Fibroblast of lung (primary cell): Measurements from ENCODE around the gene BUB1B. TPM values are rescaled to one million over a fixed set of nuclear protein-coding genes. Genes with fewer than 3 reads are reported as not detected.

Experiments used
- DNase-seq, 2 donors: peaks; one replicate each; pipeline versions ENCODE4 v3.0.0 to v3.0.0-alpha.2; 2010; ENCODE audit warnings: low read depth in 2 of 2
- H2AFZ ChIP-seq: 2 replicates; pipeline ENCODE4 v1.5.1; 2012; ENCODE audit warnings: low read length, control low read depth, inconsistent platforms
- H3K27ac ChIP-seq: 2 replicates; pipeline ENCODE4 v1.5.1; 2011; ENCODE audit warnings: low read length, control low read depth; ENCODE audit not compliant: insufficient read depth
- H3K27me3 ChIP-seq: 2 replicates; pipeline ENCODE4 v1.5.1; 2011; ENCODE audit warnings: mild to moderate bottlenecking, low read length; ENCODE audit not compliant: control insufficient read depth, insufficient read depth
- H3K36me3 ChIP-seq: 2 replicates; pipeline ENCODE4 v1.5.1; 2011; ENCODE audit warnings: low read length; ENCODE audit not compliant: control insufficient read depth, insufficient read depth
- H3K4me1 ChIP-seq: 2 replicates; pipeline ENCODE4 v1.5.1; 2011; ENCODE audit warnings: low read length; ENCODE audit not compliant: control insufficient read depth, insufficient read depth; ENCODE audit errors: extremely low read depth
- H3K4me2 ChIP-seq: 2 replicates; pipeline ENCODE4 v1.5.1; 2011; ENCODE audit warnings: low read length, control low read depth; ENCODE audit not compliant: insufficient read depth; ENCODE audit errors: extremely low read depth
- H3K4me3 ChIP-seq, 4 experiments: fragments of 200-600 bp in 1 of 4; sonication (generic) in 1 of 4; replicated peaks in 1 of 4; 2 replicates each; pipeline ENCODE4 v1.5.1; 2011 to 2016; ENCODE audit warnings: low read length in 4 of 4, low read depth in 3 of 4, mild to moderate bottlenecking in 3 of 4, control low read depth in 2 of 4, inconsistent platforms in 1 of 4, mixed read lengths in 1 of 4; ENCODE audit not compliant: insufficient read depth in 1 of 4; ENCODE audit errors: control extremely low read depth in 1 of 4
- H3K79me2 ChIP-seq: 2 replicates; pipeline ENCODE4 v1.5.1; 2012; ENCODE audit warnings: mild to moderate bottlenecking, low read length, inconsistent platforms; ENCODE audit not compliant: control insufficient read depth, insufficient read depth
- H3K9ac ChIP-seq: 2 replicates; pipeline ENCODE4 v1.5.1; 2011; ENCODE audit warnings: mild to moderate bottlenecking, low read length, control low read depth; ENCODE audit not compliant: insufficient read depth
- H3K9me3 ChIP-seq: 2 replicates; pipeline ENCODE4 v1.5.1; 2012; ENCODE audit warnings: low read depth, low read length; ENCODE audit not compliant: control insufficient read depth, insufficient read depth
- H4K20me1 ChIP-seq: 2 replicates; pipeline ENCODE4 v1.5.1; 2011; ENCODE audit warnings: low read length; ENCODE audit not compliant: control insufficient read depth, insufficient read depth; ENCODE audit errors: extremely low read depth
- CTCF ChIP-seq, 2 donors: IDR thresholded peaks in 1 of 2; conservative IDR thresholded peaks in 1 of 2; 1 replicate in 1 of 2; 2 replicates in 1 of 2; pipeline ENCODE4 v1.5.1; 2011 to 2012; ENCODE audit warnings: low read length in 2 of 2, control low read depth in 1 of 2, inconsistent platforms in 1 of 2, low read depth in 1 of 2, mild to moderate bottlenecking in 1 of 2
- EZH2 ChIP-seq: IDR thresholded peaks from 2 replicates; pipeline ENCODE4 v1.5.1; 2012; ENCODE audit warnings: low read length, control low read depth, mild to moderate bottlenecking; ENCODE audit errors: missing control alignments
- polyA plus RNA-seq, 2 donors: library from polyadenylated mRNA; depleted of rRNA in 1 of 2; stranded (reverse) in 1 of 2; unstranded in 1 of 2; fragments of >200 nt; gene quantifications; 2 replicates each; pipeline ENCODE4 v1.2.1, GENCODE V29; 2011 to 2012; ENCODE audit warnings: missing spikeins in 1 of 2
- total RNA-seq: library from RNA; depleted of rRNA; stranded (reverse); fragments of >200 nt; gene quantifications from 2 replicates; pipeline ENCODE4 v1.2.1, GENCODE V29; 2014

BUB1B gene
- total and polyA plus RNA-seq, 2 donors (not counting 1 experiment from before 2014, with no cell fraction given) = 5.4 to 6.9 TPM

DNA sequence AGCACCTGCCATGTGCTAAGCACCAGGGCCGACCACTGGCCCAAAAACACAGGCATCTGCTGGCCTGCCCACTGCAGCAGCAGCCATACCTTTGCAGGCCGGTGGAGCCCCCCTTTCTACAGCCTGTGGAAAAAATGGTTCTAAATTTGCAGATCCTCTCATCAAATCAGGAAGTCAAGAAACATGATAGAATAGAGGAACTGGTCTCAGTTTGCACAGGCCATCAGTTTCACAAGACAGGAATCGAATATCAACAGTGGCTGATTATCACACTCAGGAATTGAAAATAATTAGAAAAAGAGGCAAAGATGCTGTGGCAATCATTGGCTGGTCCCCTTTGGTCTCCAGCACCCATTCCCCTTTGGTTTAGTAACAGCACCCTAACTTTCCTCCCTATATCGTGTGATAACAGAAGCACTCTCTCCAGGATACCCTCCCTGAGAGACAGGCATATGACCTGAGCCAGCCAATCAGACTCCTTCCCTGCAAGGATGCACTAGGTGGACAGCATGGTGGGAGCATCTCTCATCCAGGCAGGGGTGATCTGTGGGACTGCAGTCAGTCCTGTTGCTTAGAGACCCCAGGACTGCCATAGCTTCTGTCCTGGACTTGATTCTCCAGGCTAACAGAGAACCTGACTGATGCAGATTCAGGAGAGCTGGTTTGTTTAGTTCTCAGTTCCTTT is 74.5 kb downstream of the BUB1B start:
- Histone ChIP-seq H3K27me3 (no peaks in the 10 kb centered on the region), H2AFZ (no peak overlapping the region), H3K9me3 (no peaks in the 10 kb centered on the region), H3K79me2 (no peaks in the 10 kb centered on the region), H3K4me1 (peaks cover 4% of the 10 kb centered on the region), H4K20me1 (no peaks in the 10 kb centered on the region), H3K9ac (no peak overlapping the region), H3K36me3 (no peaks in the 10 kb centered on the region), H3K4me2 (no peak overlapping the region), H3K4me3 (no peak overlapping the region), H3K27ac (no peak overlapping the region)
- DNase-seq = no peak
- no peak for TF ChIP-seq CTCF (conservative IDR thresholded peaks at IDR 0.05 in 1 of 2, IDR thresholded peaks at IDR 0.05 in 1 of 2; ENCODE audit: low read depth in 1 of 2, low read length in 2 of 2)
- TF ChIP-seq EZH2 = no peak

DNA sequence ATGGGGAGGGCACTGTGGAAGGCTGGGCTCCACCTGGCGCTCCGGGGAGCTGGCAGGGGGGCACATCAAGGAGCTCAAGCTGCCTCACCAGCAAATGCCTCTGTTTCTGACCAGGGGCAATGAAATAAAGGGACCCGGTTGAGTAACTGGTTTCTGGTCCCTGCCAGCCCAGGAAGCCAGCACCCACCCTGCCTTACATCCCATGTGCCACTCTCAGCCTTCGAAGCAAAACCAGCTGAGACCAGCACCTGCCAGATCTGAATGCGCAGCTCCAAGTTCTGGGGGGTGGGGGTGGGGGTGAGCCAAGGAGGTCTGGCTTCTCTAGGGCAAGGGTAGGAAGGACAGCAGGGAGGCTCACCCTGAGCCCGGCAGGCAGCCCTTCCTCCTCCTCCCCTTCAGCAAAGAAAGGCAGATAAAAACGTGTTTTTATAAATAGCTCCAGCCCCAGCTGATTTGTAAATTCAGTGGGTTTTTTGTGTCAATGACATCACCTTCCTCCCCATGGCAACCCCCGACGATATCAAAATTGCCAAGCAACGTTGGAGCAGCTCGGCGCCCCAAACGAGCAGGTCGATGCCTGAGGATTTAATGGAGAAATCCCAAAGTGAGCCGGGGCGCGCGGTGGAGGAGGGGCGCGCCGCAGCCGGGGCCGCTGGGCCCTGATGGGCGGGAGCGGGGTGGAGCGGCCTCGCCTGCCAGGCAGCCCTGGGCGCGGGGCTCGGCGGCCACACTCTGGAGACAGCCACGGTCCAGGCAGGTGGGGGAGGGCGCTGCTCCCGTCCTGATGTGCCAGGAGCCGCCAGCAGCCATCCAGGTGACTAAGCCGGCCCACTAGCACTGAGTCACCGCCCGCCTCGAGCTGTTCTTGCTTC is 77.9 kb downstream of the BUB1B start, which contains the start of gene PAK6:
PAK6 (plus strand) TSS at position 532 of the 872 bp plus-strand sequence. CDS start 25,723 bp downstream, outside the sequence.
- peak within 1 kb of the TSS; percentile 39 for H3K9ac ChIP-seq
- H3K4me2 ChIP-seq = peak within 1 kb of the TSS; percentile 85
- peak in 1 of 2 donors; percentile 64 for DNase-seq
- H3K4me1 ChIP-seq = peaks cover 4% of the 10 kb centered on the region
- H3K36me3 ChIP-seq = no peaks in the 10 kb centered on the region
- H4K20me1 ChIP-seq = no peaks in the 10 kb centered on the region
- H2AFZ ChIP-seq = peak within 1 kb of the TSS; percentile 49
- peaks cover 4% of the 10 kb centered on the region for H3K27me3 ChIP-seq
- H3K4me3 ChIP-seq = peak within 1 kb of the TSS; percentile 30 to 44 (median 38)
- H3K9me3 ChIP-seq = no peaks in the 10 kb centered on the region
- no peak within 1 kb of the TSS for H3K27ac ChIP-seq
- TF ChIP-seq EZH2 = no peak
- no peak for TF ChIP-seq CTCF (conservative IDR thresholded peaks at IDR 0.05 in 1 of 2, IDR thresholded peaks at IDR 0.05 in 1 of 2; ENCODE audit: low read depth in 1 of 2, low read length in 2 of 2)
- no peaks in the 10 kb centered on the region for H3K79me2 ChIP-seq

GRCh38 chr15:40239404-40239692 is 78.5 kb downstream of the BUB1B start:
- Histone ChIP-seq H3K9ac (no peak overlapping the region), H3K36me3 (no peaks in the 10 kb centered on the region), H3K27me3 (peaks cover 4% of the 10 kb centered on the region), H3K27ac (no peak overlapping the region), H3K9me3 (no peaks in the 10 kb centered on the region), H3K4me2 (peak overlapping the region; percentile 85), H3K4me3 (peak overlapping the region; percentile 14 to 44 (median 36)), H2AFZ (no peak overlapping the region), H3K4me1 (peaks cover 4% of the 10 kb centered on the region), H3K79me2 (no peaks in the 10 kb centered on the region), H4K20me1 (no peaks in the 10 kb centered on the region)
- TF ChIP-seq EZH2 (no peak), CTCF (conservative IDR thresholded peaks at IDR 0.05 in 1 of 2, IDR thresholded peaks at IDR 0.05 in 1 of 2; ENCODE audit: low read depth in 1 of 2, low read length in 2 of 2) (no peak)
- DNase-seq = no peak
